Esophagus mucosa (tissue), 1 donor: Measurements from ENCODE around the gene CT45A5. TPM values are rescaled to one million over a fixed set of nuclear protein-coding genes. Genes with fewer than 3 reads are reported as not detected.
"Not testable (repeated sequence)": the region's sequence is repeated elsewhere in the genome, so short reads cannot be mapped to it uniquely, and the experiment has no call there.

Experiments
- ATAC-seq: fragments of 200-7000 bp; cut with Tn5 transposase; one replicate; pipeline ENCODE4 v1.9.1; 2020
- total RNA-seq: library from RNA; stranded (reverse); gene quantifications from one replicate; pipeline ENCODE4 v1.2.4, GENCODE V29; 2023
- donor health status: DM: yes; HTN: yes; CAD: no.

The CT45A5 gene
- not detected for total RNA-seq

- ATAC-seq, result not testable (repeated sequence)
These were observed at the start of gene CT45A5 for GRCh38 chrX:135785403-135785802. Gene CT45A5, minus strand, starts transcription at chrX:135785503. Its CDS starts 3,774 bp downstream, at chrX:135781729.

GRCh38 chrX:135819912-135820311, 34.6 kb upstream of the CT45A5 start, which contains the start of gene CT45A2:
Gene CT45A2, minus strand, starts transcription at chrX:135820012. Its CDS starts 3,747 bp downstream, at chrX:135816265.
- not testable (repeated sequence) for ATAC-seq

DNA sequence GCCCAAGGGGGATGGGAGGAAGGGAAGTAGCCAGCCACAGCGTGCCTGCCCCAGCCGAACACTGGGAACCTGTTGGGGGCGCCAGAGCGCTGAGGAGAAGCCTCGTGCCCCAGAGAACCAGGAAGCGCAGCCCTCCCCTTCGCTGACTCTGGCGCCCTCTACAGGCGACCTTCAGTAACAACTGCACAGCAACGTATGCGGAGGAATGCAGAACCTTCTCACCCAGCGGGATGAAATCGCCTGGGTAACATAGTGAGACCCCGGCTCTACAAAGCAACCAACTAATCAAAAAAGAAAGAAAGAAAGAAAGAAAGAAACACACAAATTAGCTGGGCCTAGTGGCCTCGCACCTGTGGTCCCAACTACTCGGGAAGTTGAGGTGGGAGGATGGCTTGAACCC, 17.4 kb upstream of the CT45A5 start, which contains the start of gene CT45A6:
Gene CT45A6, minus strand, starts transcription at position 101 of the 400 bp plus-strand sequence. CDS start 3,794 bp downstream, outside the sequence.
- not testable (repeated sequence) for ATAC-seq

GRCh38 chrX:135768091-135768490, 17.2 kb downstream of the CT45A5 start, which contains the start of gene CT45A3:
Gene CT45A3, minus strand, starts transcription at chrX:135768191. Its CDS starts 3,747 bp downstream, at chrX:135764444.
- ATAC-seq, result not testable (repeated sequence)

GRCh38 chrX:135744739-135745138, 40.6 kb downstream of the CT45A5 start:
- not testable (repeated sequence) for ATAC-seq

DNA sequence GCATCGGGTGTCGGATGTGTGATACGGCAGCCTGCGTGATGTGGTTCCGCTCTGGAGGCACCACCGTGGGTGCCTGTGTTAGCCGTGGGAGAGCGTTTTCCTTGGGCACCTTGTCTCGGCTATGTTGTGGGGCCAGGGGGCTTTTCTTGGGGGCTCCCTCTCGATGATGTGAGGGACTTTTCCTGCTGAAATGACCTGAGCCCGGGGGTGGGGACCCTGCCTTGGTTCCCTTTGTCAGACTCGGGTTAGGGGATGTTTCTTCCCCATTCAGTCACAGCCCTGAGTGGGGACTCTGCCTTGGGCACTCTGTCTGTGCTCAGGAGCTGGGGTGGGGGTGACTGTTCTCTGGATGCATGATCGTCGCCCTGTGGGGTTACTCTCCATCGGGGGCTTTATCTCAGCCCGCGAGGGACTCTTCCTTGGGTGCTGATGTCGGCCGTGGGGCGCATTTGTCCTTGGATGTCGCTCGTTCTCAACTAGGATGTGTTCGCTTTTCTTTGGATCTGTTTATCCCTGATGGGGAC, 44.0 kb downstream of the CT45A5 start:
- ATAC-seq, result no peak

GRCh38 chrX:135740681-135741149, 44.6 kb downstream of the CT45A5 start:
- ATAC-seq, result peak; percentile 15

- ATAC-seq, result no peak
These were observed 47.8 kb downstream of the CT45A5 start for GRCh38 chrX:135737366-135738071.

DNA sequence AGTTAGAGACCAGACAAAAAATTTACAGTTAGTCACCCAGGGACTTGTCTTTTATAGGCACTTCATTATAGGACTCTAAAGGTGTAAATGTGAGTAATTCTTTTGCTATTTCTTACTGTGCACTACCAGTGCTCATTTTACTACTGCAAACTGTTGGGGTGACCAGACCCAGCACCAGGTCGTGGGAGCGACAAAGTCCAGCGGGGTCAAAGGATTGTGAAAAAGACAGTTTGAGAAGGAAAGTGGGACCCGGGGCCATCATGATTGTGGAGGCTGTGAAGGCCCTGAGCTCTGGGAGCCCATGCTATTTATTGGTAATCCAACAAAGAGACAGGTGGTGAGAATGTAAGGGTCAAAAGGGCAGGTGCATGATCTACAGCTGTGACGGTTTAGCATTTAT, 50.6 kb downstream of the CT45A5 start:
- ATAC-seq, result not testable (repeated sequence)

Other genes with a start within 250 kb of the CT45A5 start
- not detected for gene CT45A1, start 71.9 kb downstream of the CT45A5 start, total RNA-seq
- gene CT45A3, start 17.3 kb downstream of the CT45A5 start, total RNA-seq, result not detected
- not detected for gene CT45A6, start 17.3 kb upstream of the CT45A5 start, total RNA-seq
- not detected for gene CT45A2, start 34.5 kb upstream of the CT45A5 start, total RNA-seq
- gene CT45A7, start 51.8 kb upstream of the CT45A5 start, total RNA-seq, result not detected
- gene CT45A8, start 69.0 kb upstream of the CT45A5 start, total RNA-seq, result not detected
- gene CT45A9, start 86.3 kb upstream of the CT45A5 start, total RNA-seq, result not detected
- not detected for gene CT45A10, start 107.9 kb upstream of the CT45A5 start, total RNA-seq
- gene SAGE1, start 108.2 kb upstream of the CT45A5 start, total RNA-seq, result not detected
- 12.9 TPM for gene MMGT1, start 188.5 kb upstream of the CT45A5 start, total RNA-seq
- gene SLC9A6, start 199.9 kb upstream of the CT45A5 start, total RNA-seq, result 10.5 TPM